GM12801 (cell line): ENCODE measurements around the gene NRXN3.

Experiments used
- TF ChIP-seq, protein P1 (sequence below): IDR thresholded peaks from one replicate; pipeline ENCODE4 v1.5.1; 2011; ENCODE audit warnings: control low read depth; ENCODE audit not compliant: insufficient read length; ENCODE audit errors: extremely low read depth

Gene NRXN3

DNA sequence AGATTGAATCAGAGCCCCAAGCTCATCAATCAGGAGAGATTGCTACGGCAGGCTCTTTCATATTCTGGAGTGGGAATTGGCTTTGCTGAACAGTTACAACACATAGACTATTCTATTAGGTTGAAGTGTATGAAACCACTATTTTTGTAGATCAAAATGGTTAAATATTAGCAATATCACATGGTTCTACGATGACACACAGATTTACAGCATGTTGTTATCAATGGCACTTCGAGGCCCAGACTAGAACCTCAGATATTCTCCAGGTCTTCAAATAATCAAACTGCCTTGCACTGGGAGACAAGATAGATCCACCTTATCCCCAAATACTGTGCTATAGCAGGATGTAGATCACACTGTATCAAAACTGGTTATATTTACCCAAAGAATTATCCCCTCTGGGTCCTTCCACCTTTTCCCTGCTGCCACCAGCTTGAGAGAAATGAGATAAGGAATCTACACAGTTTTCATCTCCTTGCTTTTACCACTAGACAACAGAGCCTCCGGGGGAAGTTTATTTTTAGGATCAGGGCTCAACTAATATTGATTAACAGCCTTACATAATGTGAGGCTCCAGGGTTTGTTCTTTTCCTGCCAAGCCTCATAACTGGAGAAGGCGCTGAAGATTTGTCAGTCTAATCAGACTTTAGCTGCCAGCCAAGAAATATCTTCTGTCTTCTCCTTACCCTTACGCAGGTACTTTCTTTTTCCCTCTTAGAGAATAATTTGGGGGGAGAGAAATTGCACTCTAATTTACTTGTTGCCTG, 1534.1 kb downstream of the NRXN3 start:
- TF ChIP-seq, protein P1, sequence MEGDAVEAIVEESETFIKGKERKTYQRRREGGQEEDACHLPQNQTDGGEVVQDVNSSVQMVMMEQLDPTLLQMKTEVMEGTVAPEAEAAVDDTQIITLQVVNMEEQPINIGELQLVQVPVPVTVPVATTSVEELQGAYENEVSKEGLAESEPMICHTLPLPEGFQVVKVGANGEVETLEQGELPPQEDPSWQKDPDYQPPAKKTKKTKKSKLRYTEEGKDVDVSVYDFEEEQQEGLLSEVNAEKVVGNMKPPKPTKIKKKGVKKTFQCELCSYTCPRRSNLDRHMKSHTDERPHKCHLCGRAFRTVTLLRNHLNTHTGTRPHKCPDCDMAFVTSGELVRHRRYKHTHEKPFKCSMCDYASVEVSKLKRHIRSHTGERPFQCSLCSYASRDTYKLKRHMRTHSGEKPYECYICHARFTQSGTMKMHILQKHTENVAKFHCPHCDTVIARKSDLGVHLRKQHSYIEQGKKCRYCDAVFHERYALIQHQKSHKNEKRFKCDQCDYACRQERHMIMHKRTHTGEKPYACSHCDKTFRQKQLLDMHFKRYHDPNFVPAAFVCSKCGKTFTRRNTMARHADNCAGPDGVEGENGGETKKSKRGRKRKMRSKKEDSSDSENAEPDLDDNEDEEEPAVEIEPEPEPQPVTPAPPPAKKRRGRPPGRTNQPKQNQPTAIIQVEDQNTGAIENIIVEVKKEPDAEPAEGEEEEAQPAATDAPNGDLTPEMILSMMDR: no peak

DNA sequence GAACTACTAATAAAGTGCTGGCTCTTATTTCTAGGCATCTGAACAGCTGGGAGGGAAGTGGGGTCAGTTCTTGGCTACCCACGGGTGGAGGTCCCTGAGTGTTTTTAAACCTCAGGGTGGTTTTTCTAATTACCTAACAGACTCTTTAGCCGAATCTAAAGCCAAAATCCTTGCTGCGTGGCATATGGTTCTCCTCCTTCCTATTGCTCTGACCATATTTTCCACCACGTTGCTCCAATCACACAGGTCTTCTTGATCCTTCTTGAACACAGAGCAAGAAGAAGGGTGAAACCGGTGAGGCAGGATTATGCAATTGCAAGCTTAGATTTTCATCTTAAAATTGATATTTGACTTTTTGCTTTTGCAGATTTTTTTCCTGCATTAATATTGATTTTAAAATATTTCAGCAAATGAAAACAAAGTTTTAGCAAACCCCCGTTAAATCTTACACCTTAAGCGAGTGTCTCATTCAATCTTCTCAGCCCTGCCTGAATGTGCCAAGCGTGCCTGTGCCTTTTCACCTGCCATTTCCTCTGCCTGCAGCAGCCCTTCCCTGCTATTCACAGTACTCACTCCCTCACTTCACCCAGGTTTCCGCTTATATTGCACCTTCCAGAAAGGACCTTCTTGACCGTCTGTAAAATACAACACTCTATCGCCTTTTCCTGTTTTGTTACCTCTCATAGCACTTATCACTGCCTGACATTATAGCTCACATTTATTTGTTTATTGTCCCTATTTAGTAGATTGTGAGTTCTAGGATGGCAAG, 1535.1 kb downstream of the NRXN3 start:
- TF ChIP-seq, protein P1: no peak

DNA sequence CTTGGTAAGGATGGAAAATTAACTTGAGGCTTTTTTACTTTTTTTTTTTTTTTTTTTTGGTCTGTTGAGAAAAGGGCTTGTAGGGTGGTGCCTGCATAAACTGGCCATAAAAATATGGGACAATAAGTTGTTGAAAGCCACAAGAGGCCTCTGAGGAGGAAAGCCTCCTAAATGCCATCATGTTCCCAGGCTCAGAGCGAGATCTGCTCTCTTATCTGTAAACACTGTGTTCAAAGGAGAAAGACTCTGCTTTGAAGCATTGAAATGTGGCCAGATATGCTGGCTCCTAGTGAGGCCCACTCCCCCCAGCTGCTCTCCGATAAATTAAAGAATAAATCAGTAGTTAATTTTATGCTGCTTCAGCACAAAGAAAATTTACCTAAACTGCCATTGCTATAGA, 1536.2 kb downstream of the NRXN3 start:
- TF ChIP-seq, protein P1: no peak

DNA sequence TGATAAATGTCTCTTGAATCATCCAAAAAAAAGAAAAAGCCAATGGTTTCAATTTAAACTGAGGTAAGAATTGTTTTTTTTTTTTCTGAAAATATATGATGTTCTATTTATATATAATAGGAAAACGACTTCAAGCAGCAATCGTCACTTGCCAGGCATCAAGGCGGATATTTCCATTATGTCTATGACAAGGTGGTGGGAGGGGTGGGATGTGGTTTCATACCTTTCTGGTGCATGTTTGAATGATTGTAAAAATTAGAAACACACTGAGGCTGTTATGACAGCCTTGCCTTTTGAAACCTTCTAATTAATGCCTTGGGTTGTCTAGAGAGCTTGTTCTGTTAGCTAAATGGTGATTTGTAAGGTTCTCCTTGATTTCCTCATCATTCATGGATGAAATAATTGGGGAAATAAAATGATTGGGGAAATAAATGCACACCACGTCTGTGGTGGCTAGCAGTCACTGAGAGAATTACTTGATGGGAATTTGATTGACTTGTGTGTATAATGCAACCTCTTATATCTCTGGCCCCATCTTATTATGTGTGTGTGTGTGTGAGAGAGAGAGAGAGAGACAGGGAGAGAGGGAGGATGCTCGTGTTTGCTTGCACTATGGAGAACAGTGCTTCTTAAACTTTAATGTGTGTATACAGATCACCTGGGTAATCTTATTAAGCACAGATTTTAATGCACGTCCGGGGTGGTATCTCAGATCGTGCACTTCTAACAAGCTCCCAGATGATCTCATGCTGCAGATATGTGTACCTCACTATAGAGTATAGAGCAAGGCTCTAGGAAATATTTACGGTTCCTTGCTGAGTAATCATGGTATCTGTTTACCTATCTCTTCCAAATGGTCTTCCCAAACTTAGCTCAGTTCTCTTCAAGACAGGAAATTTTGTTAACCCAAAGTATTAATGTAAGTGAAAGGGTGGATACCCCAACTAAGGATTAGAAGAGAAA, 1538.5 kb downstream of the NRXN3 start:
- TF ChIP-seq, protein P1: no peak

DNA sequence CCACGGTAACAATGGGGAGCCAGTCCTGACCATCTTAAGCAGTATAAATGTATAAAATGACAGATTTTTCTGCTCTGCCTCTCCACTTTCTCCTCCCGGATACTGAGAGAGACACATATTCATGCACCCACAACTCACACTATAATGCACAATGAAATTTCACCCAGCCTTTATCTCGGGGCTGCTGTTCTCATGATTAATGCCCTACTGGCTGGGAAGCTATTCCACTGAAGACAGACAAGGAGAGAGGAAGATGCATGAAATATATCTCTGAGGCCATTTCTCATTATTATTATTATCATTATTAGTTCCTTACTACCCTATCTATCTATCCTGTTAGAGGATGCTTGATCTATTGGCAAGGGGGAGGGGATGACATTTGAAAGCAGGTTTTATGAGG, 1539.4 kb downstream of the NRXN3 start:
- TF ChIP-seq, protein P1: no peak

DNA sequence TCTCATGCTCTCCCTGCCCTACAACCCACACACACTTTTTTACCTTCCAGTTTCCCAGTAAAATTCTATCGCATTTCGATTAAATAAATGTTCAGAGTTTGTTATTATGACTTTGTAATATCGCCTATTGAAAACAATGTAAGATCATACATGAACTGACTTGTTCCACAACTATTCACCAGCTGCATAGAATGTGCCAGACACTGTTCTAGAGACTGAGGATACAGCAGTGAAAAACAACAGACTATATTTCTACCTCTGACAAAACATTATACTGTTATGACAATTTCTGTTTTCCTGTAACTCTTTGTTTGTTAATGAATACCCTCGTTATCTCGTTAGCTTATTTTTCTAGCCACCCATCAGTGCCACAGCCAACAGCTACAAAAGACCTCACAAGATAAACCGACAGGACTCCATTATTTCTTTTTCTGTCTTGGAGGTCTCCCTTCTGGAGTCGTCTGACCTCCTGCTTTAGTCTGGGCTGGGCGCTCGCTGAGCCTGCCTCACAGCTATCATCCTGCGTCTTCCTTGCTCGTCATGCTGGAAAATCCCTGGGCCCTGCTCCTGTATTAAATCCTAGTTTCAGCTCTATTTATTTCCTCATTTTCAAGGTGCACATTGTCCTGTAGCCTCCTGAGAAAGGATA, 1542.3 kb downstream of the NRXN3 start:
- TF ChIP-seq, protein P1: no peak
